SK-N-SH treated with all-trans-retinoic acid at 6 μM for 48 hours (cell line): ENCODE data around the gene IDH3B.

Source experiments
- ARNTL ChIP-seq: fragments of 450-650 bp; formaldehyde crosslinking; IDR thresholded peaks from 2 replicates; pipeline ENCODE4 v1.5.0; 2020; ENCODE audit warnings: low read depth, mild to moderate bottlenecking, moderate library complexity, borderline replicate concordance
- CREB5 ChIP-seq: fragments of 250-450 bp; sonication (Bioruptor Pico); IDR thresholded peaks from 2 replicates; pipeline ENCODE4 v1.5.1; 2020; ENCODE audit warnings: low read depth, mild to moderate bottlenecking, moderate library complexity
- CSDC2 ChIP-seq: fragments of 250-450 bp; sonication (Bioruptor Pico); IDR thresholded peaks from 2 replicates; pipeline ENCODE4 v1.5.0; 2020; ENCODE audit warnings: mild to moderate bottlenecking, moderate library complexity
- ESRRG ChIP-seq: fragments of 250-450 bp; sonication (Bioruptor Pico); IDR thresholded peaks from 2 replicates; pipeline ENCODE4 v1.6.1; 2021; ENCODE audit warnings: mild to moderate bottlenecking
- ISL1 ChIP-seq: fragments of 250-450 bp; sonication (Bioruptor Pico); IDR thresholded peaks from 2 replicates; pipeline ENCODE4 v2.1.2; 2022; ENCODE audit warnings: mild to moderate bottlenecking, moderate library complexity
- OSR1 ChIP-seq: fragments of 250-450 bp; sonication (Bioruptor Pico); IDR thresholded peaks from 2 replicates; pipeline ENCODE4 v1.8.0; 2022; ENCODE audit warnings: moderate library complexity, mild to moderate bottlenecking, inconsistent platforms
- PATZ1 ChIP-seq: fragments of 250-450 bp; sonication (Bioruptor Pico); IDR thresholded peaks from 2 replicates; pipeline ENCODE4 v1.8.0; 2020; ENCODE audit warnings: mild to moderate bottlenecking, moderate library complexity, borderline replicate concordance
- RARB ChIP-seq: fragments of 250-450 bp; sonication (Bioruptor Pico); IDR thresholded peaks from 2 replicates; pipeline ENCODE4 v1.8.0; 2021; ENCODE audit warnings: mild to moderate bottlenecking, moderate library complexity
- SNAI2 ChIP-seq: fragments of 250-450 bp; sonication (Bioruptor Pico); IDR thresholded peaks from 2 replicates; pipeline ENCODE4 v1.5.0; 2020; ENCODE audit warnings: mild to moderate bottlenecking, moderate library complexity
- TCF4 ChIP-seq: fragments of 250-450 bp; sonication (Bioruptor Pico); IDR thresholded peaks from 2 replicates; pipeline ENCODE4 v1.8.0; 2021; ENCODE audit warnings: mild to moderate bottlenecking, moderate library complexity, borderline replicate concordance
- TOX ChIP-seq: fragments of 250-450 bp; sonication (Bioruptor Pico); IDR thresholded peaks from 2 replicates; pipeline ENCODE4 v1.8.0; 2021; ENCODE audit warnings: mild to moderate bottlenecking, moderate library complexity, borderline replicate concordance
- ZC3H10 ChIP-seq: fragments of 250-450 bp; sonication (Bioruptor Pico); IDR thresholded peaks from 2 replicates; pipeline ENCODE4 v1.5.1; 2021; ENCODE audit warnings: mild to moderate bottlenecking, moderate library complexity
- ZFP3 ChIP-seq: fragments of 250-450 bp; sonication (Bioruptor Pico); IDR thresholded peaks from 2 replicates; pipeline ENCODE4 v1.5.0; 2020; ENCODE audit warnings: mild to moderate bottlenecking, moderate library complexity
- ZNF8 ChIP-seq: fragments of 450-650 bp; formaldehyde crosslinking; IDR thresholded peaks from 2 replicates; pipeline ENCODE4 v1.5.0; 2020; ENCODE audit warnings: mild to moderate bottlenecking, moderate library complexity

- TF ChIP-seq SNAI2 (CRISPR knock-in tag) (no peak), ISL1 (no peak), TOX (CRISPR knock-in tag) (no peak), ZC3H10 (CRISPR knock-in tag) (no peak), OSR1 (no peak), RARB (CRISPR knock-in tag) (no peak), CREB5 (CRISPR knock-in tag) (no peak), PATZ1 (CRISPR knock-in tag) (no peak), ZFP3 (CRISPR knock-in tag) (no peak), TCF4 (CRISPR knock-in tag) (no peak), CSDC2 (CRISPR knock-in tag) (no peak), ZNF8 (CRISPR knock-in tag) (no peak), ESRRG (no peak), ARNTL (CRISPR knock-in tag) (no peak)
Measured at GRCh38 chr20:2657241-2657640, 6.8 kb downstream of the IDH3B start.
